DND-41 (cell line): ENCODE data around the gene SLX4IP.

Experiments used
- EZH2 ChIP-seq: IDR thresholded peaks from 3 replicates; pipeline ENCODE4 v1.6.1; 2012; ENCODE audit warnings: borderline replicate concordance, low read depth, mild to moderate bottlenecking, moderate library complexity, low read length, inconsistent platforms; ENCODE audit not compliant: severe bottlenecking
- TF ChIP-seq, protein P1 (sequence below): IDR thresholded peaks from 2 replicates; pipeline ENCODE4 v1.5.1; 2012; ENCODE audit warnings: borderline replicate concordance, low read length, moderate library complexity, mild to moderate bottlenecking; ENCODE audit not compliant: poor library complexity, severe bottlenecking; ENCODE audit errors: extremely low read depth

GRCh38 chr20:10573951-10574339 lies 138.8 kb downstream of the SLX4IP start:
- TF ChIP-seq, protein P1, sequence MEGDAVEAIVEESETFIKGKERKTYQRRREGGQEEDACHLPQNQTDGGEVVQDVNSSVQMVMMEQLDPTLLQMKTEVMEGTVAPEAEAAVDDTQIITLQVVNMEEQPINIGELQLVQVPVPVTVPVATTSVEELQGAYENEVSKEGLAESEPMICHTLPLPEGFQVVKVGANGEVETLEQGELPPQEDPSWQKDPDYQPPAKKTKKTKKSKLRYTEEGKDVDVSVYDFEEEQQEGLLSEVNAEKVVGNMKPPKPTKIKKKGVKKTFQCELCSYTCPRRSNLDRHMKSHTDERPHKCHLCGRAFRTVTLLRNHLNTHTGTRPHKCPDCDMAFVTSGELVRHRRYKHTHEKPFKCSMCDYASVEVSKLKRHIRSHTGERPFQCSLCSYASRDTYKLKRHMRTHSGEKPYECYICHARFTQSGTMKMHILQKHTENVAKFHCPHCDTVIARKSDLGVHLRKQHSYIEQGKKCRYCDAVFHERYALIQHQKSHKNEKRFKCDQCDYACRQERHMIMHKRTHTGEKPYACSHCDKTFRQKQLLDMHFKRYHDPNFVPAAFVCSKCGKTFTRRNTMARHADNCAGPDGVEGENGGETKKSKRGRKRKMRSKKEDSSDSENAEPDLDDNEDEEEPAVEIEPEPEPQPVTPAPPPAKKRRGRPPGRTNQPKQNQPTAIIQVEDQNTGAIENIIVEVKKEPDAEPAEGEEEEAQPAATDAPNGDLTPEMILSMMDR = no peak
- no peak for TF ChIP-seq EZH2
